NCI-H146 treated with DMSO at 0.1 percent for 48 hours (cell line): ENCODE results near the gene BCL2L1.
"Not testable (repeated sequence)": the region's sequence is repeated elsewhere in the genome, so short reads cannot be mapped to it uniquely, and the experiment has no call there.

Experiments used
- DNase-seq: peaks from one replicate; lab custom pipeline; 2025; ENCODE audit not compliant: unreplicated experiment; lab: John Stamatoyannopoulos, UW

The BCL2L1 gene

DNA sequence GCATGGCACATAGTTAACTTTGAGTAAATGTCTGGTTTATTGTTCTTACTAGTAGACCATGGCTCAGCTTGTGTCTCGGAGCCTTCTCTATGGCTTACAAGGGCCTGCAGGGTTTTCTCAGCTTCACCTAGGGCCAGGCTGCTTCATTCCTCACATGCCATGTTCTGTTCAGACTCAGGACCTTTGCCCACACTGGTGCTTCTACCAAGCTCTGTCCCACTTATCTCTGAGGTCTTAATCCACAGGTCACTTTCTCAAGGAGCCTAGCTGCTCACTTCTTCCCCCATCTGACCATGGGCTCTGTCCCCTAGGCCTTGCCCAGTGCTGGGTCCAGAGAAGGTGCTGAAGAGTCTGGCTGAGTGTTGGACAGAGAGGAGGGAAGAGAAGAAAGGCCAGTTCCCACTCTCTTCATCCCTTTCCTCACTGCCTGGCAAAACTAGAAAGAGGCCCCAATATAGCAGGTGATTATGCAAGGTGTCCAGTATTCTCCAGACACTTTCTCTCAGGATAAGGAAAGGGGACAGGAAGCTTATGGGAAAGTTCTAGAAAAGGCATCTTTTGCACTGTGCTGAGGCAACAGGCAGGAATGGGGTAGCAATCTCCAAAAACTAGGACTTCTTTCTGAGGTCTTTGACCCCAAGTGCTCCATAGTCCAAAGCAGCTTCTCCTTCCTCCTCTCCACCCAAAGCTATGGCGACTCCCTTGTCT, 45.0 kb downstream of the BCL2L1 start:
- no peak for DNase-seq

DNA sequence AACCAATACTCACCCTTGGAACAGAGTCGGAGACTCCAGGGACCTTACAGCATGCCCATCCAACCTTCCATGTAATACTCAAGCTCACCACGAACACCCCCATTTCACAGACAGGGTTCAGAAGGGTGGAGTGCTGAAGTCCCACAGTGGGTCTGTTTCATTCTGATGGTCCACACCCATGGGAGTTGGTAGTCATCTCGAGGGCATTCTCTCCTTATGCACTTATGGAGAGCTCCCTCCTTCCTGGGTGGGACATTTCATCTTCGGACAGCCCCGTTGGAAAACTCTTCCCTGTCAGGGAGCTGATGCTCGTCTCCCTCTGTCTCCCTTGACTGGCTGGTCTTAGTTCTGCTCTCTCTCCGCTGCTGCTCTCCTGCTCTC, 46.1 kb downstream of the BCL2L1 start:
- DNase-seq: no peak

DNA sequence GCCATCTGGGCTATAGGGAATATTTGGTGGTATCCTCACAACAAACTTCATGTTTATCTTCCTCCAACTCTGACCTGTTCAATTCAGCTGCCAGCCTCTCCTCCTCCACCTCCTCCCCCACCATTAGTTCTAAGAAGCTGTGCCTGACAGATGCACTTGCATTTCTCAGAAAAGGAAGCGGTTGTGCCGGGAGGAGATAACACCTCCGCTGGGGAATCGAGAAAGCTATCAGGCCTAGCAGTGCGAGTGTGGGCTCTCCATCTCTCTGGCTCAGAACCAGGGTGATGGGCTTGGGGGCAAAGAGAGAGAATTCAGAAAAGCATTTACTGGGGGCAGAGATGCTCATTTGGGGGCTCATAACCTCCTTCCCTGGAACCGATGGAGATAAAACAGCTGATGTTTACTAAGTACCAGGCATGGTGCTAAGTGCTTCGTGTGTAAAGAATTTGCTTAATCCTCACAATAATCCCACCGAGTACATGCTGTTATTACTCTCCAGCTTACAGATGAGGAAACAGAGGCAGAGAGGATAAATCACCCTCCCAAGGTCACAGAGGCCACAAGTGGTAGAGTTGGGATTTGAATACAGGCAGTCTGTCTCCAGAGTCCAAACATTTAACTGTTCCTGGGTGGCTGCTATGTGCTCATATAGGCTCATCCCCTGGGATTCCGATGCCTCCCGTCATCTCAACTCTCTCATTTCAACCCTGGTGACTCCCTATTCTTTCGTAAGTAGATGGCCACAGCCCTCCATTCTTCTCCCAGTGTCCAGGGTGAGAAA, 46.6 kb downstream of the BCL2L1 start:
- no peak for DNase-seq

DNA sequence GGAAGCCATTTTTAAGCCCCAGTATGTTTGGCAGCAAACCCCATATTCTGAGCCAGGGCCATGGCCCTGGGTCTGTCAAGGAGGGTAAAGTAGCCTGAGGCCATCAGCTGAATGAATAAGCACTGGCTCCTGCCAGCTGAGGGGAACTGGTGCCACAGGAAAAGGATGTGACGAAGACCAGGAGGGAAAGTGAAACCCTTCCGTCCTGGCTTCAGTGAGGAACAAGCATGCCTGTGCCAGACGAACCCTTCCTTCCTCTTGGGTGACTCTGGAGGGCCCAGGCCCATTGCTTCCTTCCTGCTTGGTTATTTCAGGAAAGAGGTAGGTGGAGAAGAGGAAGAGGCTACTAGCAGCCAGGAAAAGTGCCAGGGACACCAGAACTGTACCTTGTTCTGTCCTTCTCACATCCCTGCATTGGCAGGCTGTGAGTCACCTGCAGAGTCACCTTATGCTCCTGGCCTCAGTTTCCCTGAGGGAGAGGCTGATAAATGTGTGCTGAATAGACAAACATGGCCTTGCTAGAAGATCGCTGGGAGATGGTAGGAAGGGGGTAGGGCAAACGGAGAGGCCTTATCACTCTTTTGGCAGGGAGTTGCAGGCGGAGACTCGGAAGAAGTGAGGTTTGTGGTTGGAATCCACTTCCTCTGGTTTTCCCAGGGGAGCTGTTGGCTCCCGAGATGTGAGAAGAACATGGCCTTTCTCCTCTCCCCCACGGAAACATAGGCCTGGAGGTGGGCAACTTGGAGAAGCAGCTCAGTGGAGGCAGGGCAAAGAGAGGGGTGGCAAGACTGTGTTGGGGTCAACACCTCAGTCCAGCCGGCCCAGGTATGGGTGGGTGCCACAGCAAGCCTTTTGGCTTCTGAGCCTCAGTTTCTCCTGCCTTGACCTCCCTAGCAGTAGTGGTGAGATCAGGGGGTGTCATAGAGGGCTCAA, 47.5 kb downstream of the BCL2L1 start:
- no peak for DNase-seq

DNA sequence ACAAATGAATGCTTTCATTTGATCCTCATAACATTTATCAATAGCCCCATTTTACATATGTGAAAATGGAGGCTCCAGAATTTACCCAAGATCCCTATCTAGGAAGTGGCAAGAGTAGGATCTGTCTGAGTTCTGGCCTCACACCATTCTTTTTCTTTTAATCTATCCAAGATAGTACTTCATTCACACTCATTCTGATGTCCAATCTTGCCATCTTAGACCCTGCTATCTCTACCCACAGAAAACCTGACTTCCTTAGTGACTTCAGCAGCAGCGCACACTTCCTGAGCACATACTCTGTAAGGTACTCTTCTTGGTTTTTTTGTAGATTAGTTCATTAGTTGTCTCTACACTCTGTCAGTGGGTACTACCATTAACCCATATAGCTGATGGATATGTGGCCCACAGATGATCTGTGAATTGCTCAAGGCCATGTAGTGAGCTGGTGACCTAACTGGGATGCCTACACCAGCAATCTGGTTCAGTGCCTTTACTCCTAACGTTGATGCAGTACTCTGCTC, 48.7 kb downstream of the BCL2L1 start:
- no peak for DNase-seq

DNA sequence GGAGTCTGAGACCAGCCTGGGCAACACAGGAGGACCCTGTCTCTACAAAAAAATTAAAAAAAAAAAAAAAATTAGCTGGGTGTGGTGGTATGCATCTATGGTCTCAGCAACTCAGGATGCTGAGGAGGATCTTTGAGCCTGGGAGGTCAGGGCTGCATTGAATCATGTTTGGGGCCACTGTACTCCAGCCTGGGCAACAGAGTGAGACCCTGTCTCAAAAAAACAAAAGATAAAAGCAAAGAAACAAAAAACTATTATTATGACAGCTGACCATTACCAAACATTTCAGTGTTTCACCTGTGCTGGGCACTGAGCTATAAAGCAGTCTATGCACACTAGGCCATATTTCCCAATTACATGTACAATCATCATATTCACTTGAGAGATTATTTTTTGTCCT, 49.2 kb downstream of the BCL2L1 start:
- no peak for DNase-seq

DNA sequence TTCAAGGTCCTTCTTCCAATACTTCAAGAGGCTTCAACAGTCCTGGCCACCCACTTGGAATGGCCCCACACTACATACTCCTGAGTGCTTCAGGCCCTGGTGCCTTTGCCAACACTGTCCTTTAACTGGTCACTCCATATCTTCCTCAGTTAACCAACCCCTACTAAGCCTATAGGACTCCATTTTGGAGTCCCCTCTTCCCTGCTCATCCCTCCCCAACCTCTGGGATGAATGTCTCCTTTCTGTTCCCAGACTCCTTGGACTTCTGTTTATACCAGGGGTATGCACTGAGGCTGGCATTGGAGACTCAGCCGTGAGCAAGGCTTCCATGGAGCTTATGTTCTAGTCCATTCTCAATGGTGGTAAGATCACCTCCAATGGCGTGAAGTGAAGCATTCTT, 51.3 kb downstream of the BCL2L1 start:
- DNase-seq: no peak

DNA sequence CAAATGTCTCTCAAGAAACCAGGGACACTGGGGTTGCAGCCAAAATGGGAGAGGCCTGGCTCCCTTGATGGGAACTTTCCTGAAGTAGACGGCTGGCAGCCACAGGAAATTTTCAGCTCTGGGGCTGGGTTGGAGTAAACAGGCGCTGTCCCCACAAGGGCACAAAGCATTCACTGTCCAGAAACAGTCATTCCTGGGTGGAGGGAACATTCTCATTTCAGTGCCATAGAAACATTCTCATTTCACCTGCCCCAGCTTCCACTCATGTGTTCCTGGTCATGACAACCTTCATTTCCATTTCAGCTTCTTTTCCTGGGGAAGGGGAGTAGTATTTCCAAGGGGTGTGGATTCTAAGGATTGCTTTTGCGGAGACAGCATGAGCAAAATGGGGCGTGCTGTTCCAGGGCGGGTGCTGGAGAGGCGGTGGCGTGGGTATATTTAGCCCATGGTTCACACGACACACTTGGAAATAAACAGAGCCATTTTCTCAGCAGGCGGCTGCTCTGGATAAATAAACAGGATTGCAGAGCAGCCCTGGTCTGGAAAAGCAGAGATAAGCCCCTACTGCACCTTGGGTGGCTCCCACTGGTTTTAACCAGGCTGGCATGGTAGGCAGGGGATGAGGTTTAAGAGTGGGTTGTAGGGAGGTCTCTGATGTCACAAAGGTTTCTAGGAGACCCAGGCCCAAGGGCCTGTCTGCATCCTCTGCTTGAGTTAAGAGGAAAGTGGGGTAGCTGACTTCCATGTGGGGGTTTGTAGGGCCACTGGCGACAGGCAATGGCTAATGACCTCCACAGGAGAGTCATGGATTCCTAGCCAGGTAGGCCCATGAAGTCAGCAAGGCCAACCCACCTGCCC, 52.1 kb downstream of the BCL2L1 start:
- peak; percentile 85 for DNase-seq

DNA sequence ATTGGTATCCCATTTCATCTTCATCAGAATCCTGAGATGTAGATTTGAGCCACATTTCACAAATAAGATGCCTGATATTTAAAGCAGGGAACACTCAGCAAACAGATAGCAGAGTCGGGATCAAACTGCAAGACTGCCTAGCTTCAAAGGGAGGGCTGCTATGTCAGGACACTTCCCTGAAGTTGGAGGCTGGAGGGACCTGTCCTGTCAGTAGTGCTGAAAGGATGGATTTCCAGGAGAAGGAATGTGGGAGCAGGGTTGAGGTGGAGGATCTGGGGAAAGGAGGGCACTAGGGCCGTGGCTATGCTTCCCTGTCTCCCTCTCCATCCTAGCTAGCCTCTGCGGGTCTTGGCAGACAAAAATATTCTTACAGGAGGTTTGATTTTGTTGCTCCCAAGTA, 52.8 kb downstream of the BCL2L1 start:
- no peak for DNase-seq

DNA sequence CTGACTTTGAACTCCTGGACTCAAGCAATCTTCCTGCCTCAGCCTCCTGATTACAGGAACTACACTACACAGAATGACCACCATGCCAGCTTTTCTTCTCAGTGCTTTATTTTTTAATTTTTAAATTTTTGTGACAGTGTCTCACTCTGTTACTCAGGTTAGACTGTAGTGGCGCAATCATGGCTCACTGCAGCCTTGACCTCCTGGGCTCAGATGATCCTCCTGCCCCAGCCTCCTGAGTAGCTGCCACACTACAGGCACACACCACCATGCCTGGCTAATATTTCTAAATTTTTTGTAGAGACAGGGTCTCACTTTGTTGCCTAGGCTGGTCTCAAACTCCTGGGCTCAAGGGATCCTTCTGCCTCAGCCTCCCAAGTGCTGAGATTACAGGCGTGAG, 53.7 kb downstream of the BCL2L1 start:
- not testable (repeated sequence) for DNase-seq

DNA sequence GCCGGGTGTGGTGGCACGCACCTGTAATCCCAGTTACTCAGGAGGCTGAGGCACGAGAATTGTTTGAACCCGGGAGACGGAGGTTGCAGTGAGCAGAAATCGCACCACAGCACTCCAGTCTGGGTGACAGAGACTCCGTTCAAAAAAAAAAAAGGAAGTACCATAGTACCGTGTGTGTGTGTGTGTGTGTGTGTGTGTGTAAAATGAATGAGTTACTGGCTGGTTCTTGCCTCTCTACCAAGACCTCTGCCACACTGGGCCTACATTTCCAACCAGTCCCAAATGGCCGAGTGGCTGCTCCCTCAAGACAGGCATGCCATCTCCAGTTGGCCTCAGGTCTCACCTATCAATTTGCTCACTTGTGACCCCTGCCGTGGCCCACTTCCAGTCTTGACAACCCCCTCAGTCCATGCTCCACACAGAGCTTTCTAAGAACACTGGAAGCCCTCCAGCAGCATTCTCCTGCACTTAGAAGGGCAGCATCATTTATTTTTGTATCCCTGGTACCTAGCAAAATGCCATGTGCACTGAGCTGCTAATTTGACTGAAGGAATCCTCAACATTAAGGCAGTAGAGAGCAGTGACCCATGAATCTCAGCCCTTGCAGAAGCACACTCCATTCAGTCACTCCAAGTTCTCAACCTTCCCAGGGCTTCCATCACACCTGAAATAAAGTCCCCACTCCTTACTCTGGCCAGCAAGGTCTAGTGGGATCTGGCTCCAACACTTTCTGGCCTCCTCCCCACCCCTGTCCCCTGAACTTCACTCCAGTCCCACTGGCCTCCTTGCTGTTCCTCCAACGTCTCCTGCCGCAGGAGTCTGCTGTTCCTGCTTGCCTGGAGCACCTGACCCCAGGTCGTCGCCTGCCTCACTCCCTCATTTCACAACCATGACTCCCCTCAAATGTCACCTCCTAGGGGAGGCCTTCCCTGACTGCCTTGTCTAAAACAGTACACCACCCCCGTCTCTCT, 55.1 kb downstream of the BCL2L1 start:
- DNase-seq: no peak

DNA sequence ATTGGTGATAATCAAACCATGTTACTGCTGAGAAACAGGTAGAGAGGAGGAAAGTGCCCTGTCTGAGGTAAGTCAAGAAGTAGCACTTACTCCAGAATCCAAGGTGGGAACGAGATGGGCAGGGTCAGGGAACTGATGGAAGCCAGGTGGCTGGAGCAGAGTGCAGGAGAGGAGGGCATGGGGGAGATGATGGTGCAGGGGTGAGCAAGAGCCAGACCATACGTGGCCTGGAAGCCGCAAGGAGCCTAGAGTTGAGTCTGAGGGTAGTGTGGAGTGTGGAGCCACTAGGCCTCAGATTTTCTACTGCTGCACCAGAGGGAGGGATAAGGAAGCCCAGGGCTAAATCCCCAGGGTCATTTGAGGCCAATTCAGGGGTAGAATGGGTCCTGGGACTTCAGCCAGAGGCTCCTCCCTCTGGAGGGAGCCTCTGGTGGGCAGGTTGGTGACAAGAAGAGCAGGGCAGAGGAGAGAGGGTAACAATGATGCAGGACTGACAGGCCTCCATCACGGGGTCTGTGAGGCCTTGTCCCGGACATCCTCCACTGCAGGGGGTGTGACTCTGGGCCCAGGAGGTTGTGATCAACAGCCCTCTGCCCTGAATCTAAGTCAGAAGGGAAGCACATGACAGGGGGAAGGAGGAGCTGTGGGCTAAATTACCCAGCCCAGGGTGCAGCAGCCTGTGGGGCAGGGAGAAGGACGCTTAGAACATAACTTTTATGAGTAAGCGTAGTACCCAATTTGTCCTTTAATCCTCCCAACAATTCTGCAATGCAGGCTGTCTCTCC, 56.2 kb downstream of the BCL2L1 start:
- no peak for DNase-seq

DNA sequence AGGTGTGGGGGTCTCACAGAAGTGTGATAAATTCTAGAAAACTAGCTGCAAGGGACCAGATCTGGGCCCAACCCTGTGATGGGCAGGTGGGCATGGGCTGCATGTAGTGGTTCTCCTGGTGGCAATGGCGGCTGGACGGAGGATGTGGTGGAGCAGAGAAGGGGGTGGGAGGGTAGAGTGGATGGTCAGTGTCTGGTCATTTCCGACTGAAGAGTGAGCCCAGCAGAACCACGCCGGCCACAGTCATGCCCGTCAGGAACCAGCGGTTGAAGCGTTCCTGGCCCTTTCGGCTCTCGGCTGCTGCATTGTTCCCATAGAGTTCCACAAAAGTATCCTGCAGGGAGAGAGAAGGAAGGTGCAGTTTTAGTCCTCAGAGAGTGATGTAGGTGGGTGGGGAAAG, 56.9 kb downstream of the BCL2L1 start:
- no peak for DNase-seq

DNA sequence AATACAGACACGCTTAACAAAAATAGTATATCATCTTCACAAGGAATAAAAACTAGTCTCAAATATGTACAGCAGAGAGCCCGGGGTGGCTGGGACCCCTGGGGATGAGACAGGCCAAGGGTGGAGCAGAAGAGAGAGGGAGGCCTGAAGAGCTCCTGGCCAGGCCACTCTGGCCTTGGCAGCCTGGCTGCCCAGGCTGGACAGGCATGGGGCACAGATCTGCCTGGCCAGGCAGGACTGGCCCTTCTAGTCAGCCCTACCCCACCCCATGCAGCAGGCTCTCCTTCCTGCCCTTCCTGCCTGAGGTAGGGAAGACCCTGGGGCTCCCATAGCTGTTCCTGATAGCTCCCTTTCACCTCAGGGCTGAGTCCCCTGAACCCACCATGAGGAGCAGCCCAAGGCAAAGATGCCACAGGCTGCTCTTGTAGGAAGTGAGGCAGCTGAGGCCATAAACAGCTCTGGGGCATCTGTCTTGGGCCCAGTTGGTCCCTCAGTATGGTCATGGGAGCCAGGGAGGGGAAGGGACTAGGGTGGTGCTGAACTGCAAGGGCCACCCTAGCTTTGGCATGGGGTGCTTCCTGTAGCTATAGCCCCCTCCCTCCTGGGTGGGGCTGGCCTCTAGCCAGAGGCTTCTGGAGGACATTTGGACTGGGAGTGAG, 57.8 kb downstream of the BCL2L1 start:
- no peak for DNase-seq

DNA sequence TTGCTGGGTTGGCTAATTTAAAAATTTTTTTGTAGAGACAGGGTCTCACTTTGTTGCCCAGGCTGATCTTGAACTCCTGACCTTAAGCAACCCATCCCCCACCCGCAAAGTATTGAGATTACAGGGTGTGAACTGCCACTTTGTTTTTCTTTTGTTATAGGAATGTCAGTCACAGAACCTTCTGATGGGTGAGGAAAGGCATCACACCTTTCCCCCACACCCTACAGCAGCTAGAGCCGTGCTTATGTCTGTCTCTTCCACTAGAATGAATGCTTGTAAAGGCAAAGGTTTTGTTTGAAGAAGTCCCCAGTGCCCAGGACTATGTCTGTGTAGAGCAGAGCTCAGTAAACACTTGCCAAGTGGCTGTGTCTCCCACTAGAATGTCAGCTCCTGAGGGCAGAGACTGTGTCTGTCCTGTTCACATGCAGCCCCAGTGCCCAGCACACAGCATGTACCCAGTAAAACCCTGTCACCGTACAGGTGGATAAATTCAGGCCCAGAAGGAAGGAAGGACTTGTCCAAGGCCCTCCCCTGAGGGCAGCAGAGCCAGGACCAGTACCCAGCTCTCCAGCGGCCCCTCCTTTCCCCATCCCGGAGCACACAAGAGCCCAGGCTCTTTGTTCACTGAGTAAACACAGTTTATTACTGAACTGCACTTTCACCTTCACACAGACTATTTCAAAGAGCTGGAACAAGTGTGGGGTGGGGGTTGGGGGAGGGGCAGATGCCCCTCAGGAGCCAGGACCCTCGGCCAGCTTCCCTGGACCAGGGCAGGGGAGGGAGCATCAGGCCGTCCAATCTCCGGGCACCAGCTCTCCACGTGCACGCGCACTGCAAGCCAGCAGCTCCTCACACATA, 58.6 kb downstream of the BCL2L1 start:
- peak; percentile 62 for DNase-seq

DNA sequence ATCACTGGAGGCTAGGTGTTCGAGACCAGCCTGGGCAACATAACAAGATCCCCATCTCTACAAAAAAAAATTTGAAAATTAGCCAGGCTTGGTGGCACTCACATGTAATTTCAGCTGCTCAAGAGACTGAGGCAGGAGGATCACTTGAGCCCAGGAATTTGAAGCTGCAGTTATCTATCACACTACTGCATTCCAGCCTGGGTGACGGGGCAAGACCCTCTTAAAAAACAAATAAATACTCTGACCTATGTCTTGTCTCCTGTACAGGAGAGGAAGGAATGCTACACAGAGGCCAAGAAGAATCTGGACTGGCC, 59.2 kb downstream of the BCL2L1 start:
- DNase-seq: no peak

DNA sequence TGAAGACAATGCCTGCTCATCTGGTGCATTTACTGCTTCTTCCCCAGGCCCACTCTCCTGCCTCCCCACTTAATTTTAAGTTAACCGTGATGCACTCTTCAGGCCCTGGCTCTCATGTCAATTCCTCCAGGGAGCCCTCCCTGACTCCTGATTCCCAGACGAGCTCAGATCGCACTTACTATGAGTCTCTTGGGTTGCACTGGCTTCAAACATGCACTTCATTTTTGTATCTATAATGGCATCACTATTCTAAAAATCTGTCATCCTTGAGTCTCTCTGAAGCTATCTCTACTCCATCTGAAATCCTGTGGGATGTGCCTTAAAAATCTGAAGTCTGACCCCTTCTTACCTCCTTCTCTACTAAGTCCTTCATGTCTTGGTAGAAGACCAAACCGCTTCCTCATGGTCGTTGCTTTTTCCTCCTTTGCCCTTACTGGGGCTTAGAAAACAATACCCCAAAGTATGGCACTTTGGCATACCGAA, 60.3 kb downstream of the BCL2L1 start:
- DNase-seq: no peak
